ENCODE results near the gene ARFRP1.

The ARFRP1 gene

DNA sequence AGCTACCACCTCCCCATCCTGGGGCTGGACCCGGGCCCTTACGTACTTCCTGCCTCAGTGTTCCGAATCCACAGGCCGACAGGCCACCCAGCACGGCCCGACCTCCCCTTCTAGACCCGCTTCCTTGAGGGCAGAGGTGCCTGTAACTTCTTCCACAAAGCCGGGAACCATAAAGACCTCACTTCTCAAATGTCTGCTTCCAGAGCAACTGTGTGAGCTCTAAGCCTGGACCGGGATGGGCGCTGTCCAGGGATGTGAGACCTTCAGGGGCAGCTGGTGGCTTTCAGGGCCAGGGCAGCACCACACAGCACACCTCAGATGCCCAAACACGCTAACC lies 41.1 kb upstream of the ARFRP1 start:
- Histone ChIP-seq H3K27ac (no peak overlapping the region), H3K9me3 (ENCODE audit: severe bottlenecking) (no peaks in the 10 kb centered on the region), H3K27me3 (ENCODE audit: insufficient read depth, low read depth, severe bottlenecking) (no peaks in the 10 kb centered on the region), H3K4me3 (ENCODE audit: low read depth, low read length) (no peak overlapping the region), H3K36me3 (no peaks in the 10 kb centered on the region)
- DNase-seq = no peak
- TF ChIP-seq, protein P1, sequence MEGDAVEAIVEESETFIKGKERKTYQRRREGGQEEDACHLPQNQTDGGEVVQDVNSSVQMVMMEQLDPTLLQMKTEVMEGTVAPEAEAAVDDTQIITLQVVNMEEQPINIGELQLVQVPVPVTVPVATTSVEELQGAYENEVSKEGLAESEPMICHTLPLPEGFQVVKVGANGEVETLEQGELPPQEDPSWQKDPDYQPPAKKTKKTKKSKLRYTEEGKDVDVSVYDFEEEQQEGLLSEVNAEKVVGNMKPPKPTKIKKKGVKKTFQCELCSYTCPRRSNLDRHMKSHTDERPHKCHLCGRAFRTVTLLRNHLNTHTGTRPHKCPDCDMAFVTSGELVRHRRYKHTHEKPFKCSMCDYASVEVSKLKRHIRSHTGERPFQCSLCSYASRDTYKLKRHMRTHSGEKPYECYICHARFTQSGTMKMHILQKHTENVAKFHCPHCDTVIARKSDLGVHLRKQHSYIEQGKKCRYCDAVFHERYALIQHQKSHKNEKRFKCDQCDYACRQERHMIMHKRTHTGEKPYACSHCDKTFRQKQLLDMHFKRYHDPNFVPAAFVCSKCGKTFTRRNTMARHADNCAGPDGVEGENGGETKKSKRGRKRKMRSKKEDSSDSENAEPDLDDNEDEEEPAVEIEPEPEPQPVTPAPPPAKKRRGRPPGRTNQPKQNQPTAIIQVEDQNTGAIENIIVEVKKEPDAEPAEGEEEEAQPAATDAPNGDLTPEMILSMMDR (IDR thresholded peaks at IDR 0.05; ENCODE audit: low read depth, low read length) = no peak

DNA sequence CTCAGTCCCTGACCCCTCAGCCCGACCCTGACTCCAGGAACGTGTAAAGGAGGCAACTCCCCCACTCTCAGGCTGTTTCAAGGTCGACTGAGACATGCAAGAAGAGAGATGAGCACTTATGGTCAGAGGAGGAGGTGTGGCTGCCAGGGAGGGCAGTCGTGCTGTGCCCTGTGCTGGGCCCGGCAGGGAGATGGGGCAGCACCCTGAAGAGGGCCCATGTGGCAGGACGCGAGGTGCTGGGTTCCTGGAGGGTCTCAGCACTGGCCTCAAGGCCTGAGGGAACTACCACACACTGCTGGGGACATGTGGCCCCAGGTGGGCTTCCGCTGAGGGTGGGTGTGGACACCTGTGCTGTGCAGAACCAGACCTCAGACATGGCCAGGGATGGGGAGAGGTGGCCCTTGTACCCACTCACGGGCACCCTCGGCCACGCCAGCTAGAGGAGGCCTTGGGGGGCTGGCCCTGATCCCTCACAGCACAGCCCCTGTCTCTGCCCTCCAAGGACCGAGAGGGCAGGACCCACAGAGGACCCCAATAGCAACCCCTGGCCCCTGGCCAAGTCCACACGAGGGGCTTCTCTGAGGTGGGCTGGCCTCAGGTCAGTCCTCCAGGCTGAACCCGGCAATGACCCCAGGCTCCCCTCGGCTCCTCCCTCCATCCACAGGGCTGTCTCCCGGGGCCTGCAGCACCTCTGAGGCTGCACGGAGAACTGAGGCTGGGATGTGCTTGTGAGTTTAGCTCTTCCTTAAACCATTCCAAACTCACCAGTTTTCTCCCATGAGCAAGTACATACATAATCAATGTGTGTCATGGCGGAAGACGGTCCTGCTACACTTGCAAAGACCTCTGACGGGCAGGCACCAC lies 40.5 kb upstream of the ARFRP1 start:
- H3K4me3 ChIP-seq (ENCODE audit: low read depth, low read length) = no peak overlapping the region
- TF ChIP-seq, protein P1 (IDR thresholded peaks at IDR 0.05; ENCODE audit: low read depth, low read length) = no peak
- no peak for DNase-seq

DNA sequence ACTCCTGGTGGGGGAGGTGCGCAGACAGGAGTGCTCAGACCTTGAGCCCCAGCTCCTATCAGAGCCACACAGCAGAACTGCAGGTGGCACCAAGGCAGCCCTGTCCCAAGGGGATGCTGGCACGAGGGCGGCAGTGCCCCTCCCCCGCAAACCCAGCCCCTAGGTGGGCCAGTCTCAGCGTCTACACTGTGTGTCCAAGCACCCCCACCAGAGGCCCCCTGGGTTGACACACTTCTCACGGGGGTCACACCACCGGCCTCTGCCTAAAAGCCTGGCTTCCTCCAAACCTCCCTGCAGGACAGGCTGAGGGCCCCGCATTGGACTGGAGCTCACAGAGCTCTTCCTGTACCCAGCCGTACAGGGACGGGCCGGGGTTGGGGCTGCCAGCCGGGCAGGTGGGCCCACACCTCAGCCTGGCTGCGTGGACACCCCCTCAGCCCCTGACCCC lies 39.9 kb upstream of the ARFRP1 start:
- TF ChIP-seq, protein P1 (IDR thresholded peaks at IDR 0.05; ENCODE audit: low read depth, low read length) = no peak
- Histone ChIP-seq H3K4me3 (ENCODE audit: low read depth, low read length) (no peak overlapping the region), H3K27ac (no peak overlapping the region), H3K36me3 (peaks cover 6% of the 10 kb centered on the region), H3K9me3 (ENCODE audit: severe bottlenecking) (no peaks in the 10 kb centered on the region), H3K27me3 (ENCODE audit: insufficient read depth, low read depth, severe bottlenecking) (no peaks in the 10 kb centered on the region)
- DNase-seq = no peak

More for the DNA sequence above, 40.5 kb upstream of the ARFRP1 start:
- Histone ChIP-seq H3K27ac (no peak overlapping the region), H3K9me3 (ENCODE audit: severe bottlenecking) (no peaks in the 10 kb centered on the region), H3K27me3 (ENCODE audit: insufficient read depth, low read depth, severe bottlenecking) (no peaks in the 10 kb centered on the region), H3K36me3 (peaks cover 4% of the 10 kb centered on the region)

DNA sequence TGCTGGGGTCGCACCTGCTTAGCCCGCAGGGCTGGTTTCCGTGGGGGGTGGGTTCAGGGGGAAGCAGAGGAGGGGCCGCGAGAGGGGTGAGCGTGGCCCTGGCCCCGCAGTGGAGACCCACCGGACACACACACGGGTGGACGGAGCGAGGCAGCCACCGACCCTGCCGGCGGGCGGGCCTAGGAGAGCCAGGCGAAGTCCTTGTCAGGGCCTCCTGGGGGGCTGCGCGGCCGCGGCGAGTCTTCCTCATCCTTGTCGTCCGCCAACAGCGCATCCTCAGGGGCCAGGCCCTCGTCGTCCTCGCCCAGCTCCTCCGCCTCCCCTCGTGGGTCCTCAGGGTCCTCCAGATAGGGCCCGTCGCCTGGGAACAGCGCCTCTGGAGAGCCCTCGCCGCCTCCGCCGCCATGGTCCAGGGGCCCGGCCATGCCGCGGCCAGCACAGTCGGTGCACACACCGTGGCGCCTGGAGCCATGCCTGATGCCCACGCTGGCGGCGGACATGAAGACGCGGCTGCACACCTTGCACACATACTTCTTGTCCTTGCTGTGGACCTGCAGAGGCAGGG lies 39.1 kb upstream of the ARFRP1 start:
- no peaks in the 10 kb centered on the region for H3K9me3 ChIP-seq (ENCODE audit: severe bottlenecking)
- no peaks in the 10 kb centered on the region for H3K27me3 ChIP-seq (ENCODE audit: insufficient read depth, low read depth, severe bottlenecking)
- H3K36me3 ChIP-seq = peaks cover 7% of the 10 kb centered on the region
- H3K4me3 ChIP-seq (ENCODE audit: low read depth, low read length) = no peak overlapping the region
- DNase-seq = no peak
- TF ChIP-seq, protein P1 (IDR thresholded peaks at IDR 0.05; ENCODE audit: low read depth, low read length) = no peak
- no peak overlapping the region for H3K27ac ChIP-seq

DNA sequence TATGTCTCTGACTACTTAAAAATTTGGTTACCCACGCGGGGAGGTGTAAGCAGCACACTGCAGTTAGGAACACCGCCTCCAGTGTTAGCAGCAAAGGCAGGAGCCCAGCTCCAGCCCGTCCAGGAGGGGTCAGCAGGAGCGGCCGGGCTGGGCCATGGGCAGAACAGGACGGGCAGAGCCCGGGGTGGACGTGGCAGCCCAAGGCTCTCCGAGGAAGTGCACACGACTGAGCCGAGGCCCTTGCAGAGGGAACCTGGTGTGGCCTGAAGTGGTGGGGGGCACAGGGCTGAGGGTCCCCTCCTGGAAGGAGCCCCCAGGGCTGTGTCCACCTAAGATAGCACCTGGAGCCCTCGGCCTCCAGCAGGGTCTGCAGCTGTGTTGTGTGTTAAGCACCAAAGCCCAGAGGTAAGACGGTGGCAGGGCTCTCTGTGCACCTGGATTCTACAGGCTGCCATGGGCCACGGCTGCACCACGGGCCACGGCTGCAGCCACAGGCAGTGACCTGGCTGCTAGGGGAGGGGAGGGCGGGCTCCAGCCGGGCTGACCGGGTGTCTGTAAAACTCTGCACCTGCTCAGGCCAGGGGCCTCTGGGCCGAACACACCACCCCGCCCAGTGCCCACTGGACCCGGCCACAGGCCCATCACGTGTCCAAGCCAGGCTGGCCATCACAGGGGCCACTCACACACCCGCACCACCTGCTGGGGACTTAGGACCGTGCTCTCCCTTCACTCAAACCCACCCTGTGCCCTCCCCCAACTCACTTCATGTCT lies 38.4 kb upstream of the ARFRP1 start:
- no peak overlapping the region for H3K27ac ChIP-seq
- no peak overlapping the region for H3K4me3 ChIP-seq (ENCODE audit: low read depth, low read length)
- TF ChIP-seq, protein P1 (IDR thresholded peaks at IDR 0.05; ENCODE audit: low read depth, low read length) = no peak
- H3K9me3 ChIP-seq (ENCODE audit: severe bottlenecking) = no peaks in the 10 kb centered on the region
- no peaks in the 10 kb centered on the region for H3K27me3 ChIP-seq (ENCODE audit: insufficient read depth, low read depth, severe bottlenecking)
- DNase-seq = no peak
- H3K36me3 ChIP-seq = peaks cover 7% of the 10 kb centered on the region
